Esophagus squamous epithelium (tissue), 5 donors: ENCODE data around the gene ANKRD11. TPM values are rescaled to one million over a fixed set of nuclear protein-coding genes. Genes with fewer than 3 reads are reported as not detected.

ENCODE experiments used
- DNase-seq: peaks from one replicate; lab custom pipeline; 2025; lab: John Stamatoyannopoulos, UW
- H3K27ac ChIP-seq, 4 donors: fragments of 200-600 bp; sonication (generic); one replicate each; pipeline ENCODE4 v1.5.1; 2016 to 2019; ENCODE audit warnings: mild to moderate bottlenecking in 1 of 4
- H3K27me3 ChIP-seq, 4 donors: fragments of 200-600 bp; sonication (generic); 1 replicate in 3 of 4; 2 replicates in 1 of 4; pipeline versions ENCODE4 v1.5.1 to v1.6.0; 2017 to 2021; ENCODE audit warnings: antibody characterized with exemption in 1 of 4
- H3K36me3 ChIP-seq, 3 donors: fragments of 200-600 bp; sonication (generic); one replicate each; pipeline ENCODE4 v1.5.1; 2016 to 2019
- H3K4me1 ChIP-seq, 3 donors: fragments of 200-600 bp; sonication (generic); one replicate each; pipeline ENCODE4 v1.5.1; 2017 to 2019
- H3K4me3 ChIP-seq, 4 donors: fragments of 200-600 bp; sonication (generic); 1 replicate in 3 of 4; 2 replicates in 1 of 4; pipeline ENCODE4 v1.5.1; 2016 to 2019; ENCODE audit warnings: mild to moderate bottlenecking in 2 of 4, moderate library complexity in 1 of 4
- H3K9me3 ChIP-seq, 3 donors: fragments of 200-600 bp; sonication (generic); one replicate each; pipeline ENCODE4 v1.5.1; 2016 to 2019
- CTCF ChIP-seq, 6 experiments: fragments of 450-650 bp in 4 of 6; fragments of 200-600 bp in 2 of 6; sonication (generic) in 2 of 6; IDR thresholded peaks; one replicate each; pipeline ENCODE4 v1.5.1; 2016 to 2019; ENCODE audit warnings: antibody characterized with exemption in 6 of 6, mild to moderate bottlenecking in 4 of 6, moderate library complexity in 4 of 6
- POLR2A ChIP-seq, 4 donors: fragments of 450-650 bp; IDR thresholded peaks; one replicate each; pipeline ENCODE4 v1.6.1; 2017; ENCODE audit warnings: antibody characterized with exemption in 4 of 4, mild to moderate bottlenecking in 4 of 4, moderate library complexity in 3 of 4
- WGBS, 2 donors: methylation state at CpG; one replicate each; pipeline ENCODE4 v1.1.5; 2018; 5-methylcytosine and 5-hydroxymethylcytosine counted together
- intact Hi-C: fragments of 100-400 bp; cut with DNase I; formaldehyde crosslinking; loops from one replicate; pipeline ENCODE4 v1.15.0; 2022
- total RNA-seq, 4 donors: library from RNA; depleted of rRNA; stranded (reverse); fragments of >200 nt; gene quantifications; one replicate each; pipeline ENCODE4 v1.1.0, GENCODE V29; 2016
- donor health status: DM: yes; HTN: yes; CAD: no.

The ANKRD11 gene
- total RNA-seq, 4 donors from 2014 or later, result 51.0 to 72.7 (median 66.9) TPM

GRCh38 chr16:89493776-89494175 is 3.4 kb upstream of the ANKRD11 start:
- WGBS, 2 donors, result 87 to 91% methylated on average over 5 of the region's 5 CpGs
- Histone ChIP-seq H3K4me1 (peaks cover 7 to 25% (median 15%) of the 10 kb centered on the region in 3 donors), H3K36me3 (no peaks in the 10 kb centered on the region), H3K27ac (no peak overlapping the region), H3K4me3 (no peak overlapping the region), H3K27me3 (no peaks in the 10 kb centered on the region), H3K9me3 (no peaks in the 10 kb centered on the region)
- intact Hi-C loops, result no loop called here
- DNase-seq, result no peak
- TF ChIP-seq POLR2A (IDR thresholded peaks at IDR 0.05) (no peak), CTCF (IDR thresholded peaks at IDR 0.05) (no peak)

- no peaks in the 10 kb centered on the region for H3K27me3 ChIP-seq
- H3K4me3 ChIP-seq, result peak overlapping the region in 3 of 4 donors; percentile 71 to 100 (median 96)
- intact Hi-C loops, result no loop called here
- no peak for DNase-seq
- peak overlapping the region; percentile 2 to 100 (median 93) for H3K27ac ChIP-seq
- 84 to 85% methylated on average over 21 to 24 of the region's 24 CpGs for WGBS, 2 donors
- H3K4me1 ChIP-seq, result peaks cover 19 to 41% (median 30%) of the 10 kb centered on the region in 3 donors
- H3K9me3 ChIP-seq, result no peaks in the 10 kb centered on the region
- no peaks in the 10 kb centered on the region for H3K36me3 ChIP-seq
- TF ChIP-seq POLR2A (IDR thresholded peaks at IDR 0.05), result no peak
- TF ChIP-seq CTCF (IDR thresholded peaks at IDR 0.05), result no peak
Observed at GRCh38 chr16:89491974-89492687, 1.8 kb upstream of the ANKRD11 start.

- intact Hi-C loops, result no loop called here
Observed at GRCh38 chr16:89491238-89491869, 993 bp upstream of the ANKRD11 start.

GRCh38 chr16:89489898-89490438 is 393 bp downstream of the ANKRD11 start:
- no peak for TF ChIP-seq POLR2A (IDR thresholded peaks at IDR 0.05)
- no peak for TF ChIP-seq CTCF (IDR thresholded peaks at IDR 0.05)
- H3K4me3 ChIP-seq, result peak overlapping the region; percentile 82 to 100 (median 97)
- peak overlapping the region; percentile 98 to 100 (median 99) for H3K27ac ChIP-seq
- DNase-seq, result no peak
- H3K27me3 ChIP-seq, result no peaks in the 10 kb centered on the region
- H3K9me3 ChIP-seq, result no peaks in the 10 kb centered on the region
- no CpG with 5 or more reads among the region's 81 CpGs for WGBS, 2 donors
- no peaks in the 10 kb centered on the region for H3K36me3 ChIP-seq
- intact Hi-C loops, result no loop called here
- H3K4me1 ChIP-seq, result peaks cover 36 to 63% (median 50%) of the 10 kb centered on the region in 3 donors

More at GRCh38 chr16:89491238-89491869, 993 bp upstream of the ANKRD11 start:
- Histone ChIP-seq H3K4me3 (peak overlapping the region; percentile 70 to 100 (median 84)), H3K4me1 (peaks cover 23 to 49% (median 36%) of the 10 kb centered on the region in 3 donors), H3K27me3 (no peaks in the 10 kb centered on the region), H3K36me3 (no peaks in the 10 kb centered on the region), H3K9me3 (no peaks in the 10 kb centered on the region), H3K27ac (peak overlapping the region; percentile 90 to 100 (median 98))
- no peak for DNase-seq
- 4 to 7% methylated on average over 12 to 15 of the region's 22 CpGs for WGBS, 2 donors
- no peak for TF ChIP-seq POLR2A (IDR thresholded peaks at IDR 0.05)
- TF ChIP-seq CTCF (IDR thresholded peaks at IDR 0.05), result peak in 2 of 6 experiments; percentile 27 to 42
